NT2/D1 (cell line): ENCODE results near the gene DNAI1.

Source experiments
- DNase-seq: peaks from one replicate; pipeline ENCODE4 v3.0.0-alpha.2; 2011; ENCODE audit warnings: low read depth, low spot score
- H3K27me3 ChIP-seq: 2 replicates; pipeline ENCODE4 v1.6.0; 2011; ENCODE audit warnings: mild to moderate bottlenecking; ENCODE audit not compliant: insufficient read length, insufficient read depth
- H3K36me3 ChIP-seq: 2 replicates; pipeline ENCODE4 v1.6.1; 2011; ENCODE audit warnings: mild to moderate bottlenecking, low read length, mixed read lengths; ENCODE audit not compliant: insufficient read depth, insufficient read length
- H3K4me1 ChIP-seq: 2 replicates; pipeline ENCODE4 v1.5.1; 2011; ENCODE audit not compliant: insufficient read depth, insufficient read length
- H3K4me3 ChIP-seq: 2 replicates; pipeline ENCODE4 v1.5.1; 2011; ENCODE audit warnings: low read depth; ENCODE audit not compliant: insufficient read length
- H3K9ac ChIP-seq: 2 replicates; pipeline ENCODE4 v1.6.0; 2011; ENCODE audit warnings: low read depth; ENCODE audit not compliant: insufficient read length
- H3K9me3 ChIP-seq: 2 replicates; pipeline ENCODE4 v1.5.1; 2011; ENCODE audit warnings: mild to moderate bottlenecking, low read length; ENCODE audit not compliant: insufficient read depth
- SUZ12 ChIP-seq: IDR thresholded peaks from 2 replicates; pipeline ENCODE4 v1.6.1; 2011; ENCODE audit not compliant: insufficient read length, insufficient read depth; ENCODE audit errors: extremely low read depth
- YY1 ChIP-seq: IDR thresholded peaks from 2 replicates; pipeline ENCODE4 v1.6.1; 2011; ENCODE audit not compliant: insufficient read length, insufficient read depth
- ZNF274 ChIP-seq: IDR thresholded peaks from 2 replicates; pipeline ENCODE4 v1.6.1; 2011; ENCODE audit warnings: mild to moderate bottlenecking, low read depth, low read length

Gene DNAI1

GRCh38 chr9:34490760-34491159 is 32.2 kb downstream of the DNAI1 start:
- no peak for TF ChIP-seq ZNF274
- no peak for TF ChIP-seq SUZ12
- TF ChIP-seq YY1: no peak
- no peak for DNase-seq
- Histone ChIP-seq H3K36me3 (no peaks in the 10 kb centered on the region), H3K9ac (no peak overlapping the region), H3K9me3 (no peaks in the 10 kb centered on the region), H3K4me3 (no peak overlapping the region), H3K4me1 (no peaks in the 10 kb centered on the region), H3K27me3 (peaks cover 3% of the 10 kb centered on the region)

- no peak overlapping the region for H3K4me3 ChIP-seq
- H3K9ac ChIP-seq: no peak overlapping the region
- H3K4me1 ChIP-seq: no peaks in the 10 kb centered on the region
- H3K36me3 ChIP-seq: no peaks in the 10 kb centered on the region
- peaks cover 3% of the 10 kb centered on the region for H3K27me3 ChIP-seq
- no peak for DNase-seq
- TF ChIP-seq SUZ12 (no peak), ZNF274 (no peak), YY1 (no peak)
- no peaks in the 10 kb centered on the region for H3K9me3 ChIP-seq
These were observed 33.0 kb downstream of the DNAI1 start for GRCh38 chr9:34491596-34491995.

GRCh38 chr9:34492051-34492450 is 33.4 kb downstream of the DNAI1 start:
- H3K4me3 ChIP-seq: no peak overlapping the region
- H3K4me1 ChIP-seq: no peaks in the 10 kb centered on the region
- no peak for DNase-seq
- H3K36me3 ChIP-seq: no peaks in the 10 kb centered on the region
- no peaks in the 10 kb centered on the region for H3K9me3 ChIP-seq
- H3K9ac ChIP-seq: no peak overlapping the region
- peaks cover 3% of the 10 kb centered on the region for H3K27me3 ChIP-seq
- TF ChIP-seq YY1 (no peak), ZNF274 (no peak), SUZ12 (no peak)

- Histone ChIP-seq H3K4me1 (no peaks in the 10 kb centered on the region), H3K9ac (no peak overlapping the region), H3K27me3 (no peaks in the 10 kb centered on the region), H3K36me3 (no peaks in the 10 kb centered on the region), H3K4me3 (no peak overlapping the region), H3K9me3 (no peaks in the 10 kb centered on the region)
- TF ChIP-seq SUZ12 (no peak), ZNF274 (no peak), YY1 (no peak)
- DNase-seq: no peak
These were observed 35.4 kb downstream of the DNAI1 start for GRCh38 chr9:34493972-34494535.

- peaks cover 11% of the 10 kb centered on the region for H3K27me3 ChIP-seq
- H3K9me3 ChIP-seq: no peaks in the 10 kb centered on the region
- no peak for DNase-seq
- H3K4me3 ChIP-seq: no peak overlapping the region
- TF ChIP-seq SUZ12: no peak
- TF ChIP-seq YY1: no peak
- no peak for TF ChIP-seq ZNF274
- H3K9ac ChIP-seq: no peak overlapping the region
- no peaks in the 10 kb centered on the region for H3K36me3 ChIP-seq
- H3K4me1 ChIP-seq: no peaks in the 10 kb centered on the region
These were observed 37.6 kb downstream of the DNAI1 start for GRCh38 chr9:34496149-34496712.

GRCh38 chr9:34498553-34498952 is 39.9 kb downstream of the DNAI1 start:
- TF ChIP-seq YY1: no peak
- no peak for TF ChIP-seq ZNF274
- TF ChIP-seq SUZ12: no peak
- Histone ChIP-seq H3K4me3 (no peak overlapping the region), H3K27me3 (peaks cover 11% of the 10 kb centered on the region), H3K9ac (no peak overlapping the region), H3K36me3 (no peaks in the 10 kb centered on the region), H3K4me1 (no peaks in the 10 kb centered on the region), H3K9me3 (no peaks in the 10 kb centered on the region)
- no peak for DNase-seq

- no peak for TF ChIP-seq SUZ12
- no peak for TF ChIP-seq ZNF274
- no peak for TF ChIP-seq YY1
- H3K27me3 ChIP-seq: peaks cover 11% of the 10 kb centered on the region
- no peaks in the 10 kb centered on the region for H3K4me1 ChIP-seq
- DNase-seq: no peak
- no peaks in the 10 kb centered on the region for H3K9me3 ChIP-seq
- H3K9ac ChIP-seq: no peak overlapping the region
- H3K4me3 ChIP-seq: no peak overlapping the region
- H3K36me3 ChIP-seq: no peaks in the 10 kb centered on the region
These were observed 40.5 kb downstream of the DNAI1 start for GRCh38 chr9:34499076-34499475.
